Osteoblast (primary cell): ENCODE data around the gene INPP4B. TPM values are rescaled to one million over a fixed set of nuclear protein-coding genes. Genes with fewer than 3 reads are reported as not detected.

Experiments used
- DNase-seq: peaks from one replicate; pipeline ENCODE4 v3.0.0; 2011; ENCODE audit warnings: low spot score, mixed read lengths; ENCODE audit not compliant: insufficient read length; ENCODE audit errors: missing footprints
- H2AFZ ChIP-seq: 2 replicates; pipeline ENCODE4 v1.6.0; 2011; ENCODE audit warnings: mild to moderate bottlenecking, low read length
- H3K27ac ChIP-seq: 2 replicates; pipeline ENCODE4 v1.5.1; 2011; ENCODE audit warnings: mild to moderate bottlenecking, low read depth, low read length, moderate library complexity
- H3K27me3 ChIP-seq: 2 replicates; pipeline ENCODE4 v1.6.0; 2012; ENCODE audit warnings: mild to moderate bottlenecking, control low read depth, inconsistent platforms, low read length, moderate library complexity; ENCODE audit not compliant: insufficient read depth
- H3K36me3 ChIP-seq: 2 replicates; pipeline ENCODE4 v1.5.1; 2011; ENCODE audit warnings: mild to moderate bottlenecking, low read length, control low read depth, moderate library complexity; ENCODE audit not compliant: insufficient read depth
- H3K4me1 ChIP-seq: 2 replicates; pipeline ENCODE4 v1.5.1; 2011; ENCODE audit warnings: mild to moderate bottlenecking, low read length, control low read depth, moderate library complexity; ENCODE audit not compliant: insufficient read depth
- H3K4me2 ChIP-seq: 2 replicates; pipeline ENCODE4 v1.6.0; 2011; ENCODE audit warnings: mild to moderate bottlenecking, low read length; ENCODE audit not compliant: insufficient read depth
- H3K4me3 ChIP-seq: fragments of 200-600 bp; sonication (generic); 3 replicates; pipeline ENCODE4 v1.5.1; 2012; ENCODE audit warnings: mild to moderate bottlenecking, low read length, inconsistent platforms; ENCODE audit not compliant: insufficient read depth
- H3K79me2 ChIP-seq: 2 replicates; pipeline ENCODE4 v1.6.0; 2012; ENCODE audit warnings: mild to moderate bottlenecking, low read length, control low read depth, inconsistent platforms; ENCODE audit not compliant: insufficient read depth
- H3K9me3 ChIP-seq: 2 replicates; pipeline ENCODE4 v1.5.1; 2011; ENCODE audit warnings: low read depth, low read length, control low read depth
- H4K20me1 ChIP-seq: 2 replicates; pipeline ENCODE4 v1.6.0; 2012; ENCODE audit warnings: mild to moderate bottlenecking, low read length, control low read depth; ENCODE audit not compliant: insufficient read depth
- total RNA-seq: library from RNA; depleted of rRNA; stranded (reverse); fragments of >200 nt; gene quantifications from 2 replicates; pipeline ENCODE4 v1.2.3, GENCODE V29; 2012
- TF ChIP-seq, protein P1 (sequence below): IDR thresholded peaks from 2 replicates; pipeline ENCODE4 v1.5.1; 2011; ENCODE audit warnings: mild to moderate bottlenecking, low read depth, low read length, moderate library complexity; ENCODE audit errors: extremely low read depth

Gene INPP4B
- total RNA-seq, 1 donor = 11.6 TPM

DNA sequence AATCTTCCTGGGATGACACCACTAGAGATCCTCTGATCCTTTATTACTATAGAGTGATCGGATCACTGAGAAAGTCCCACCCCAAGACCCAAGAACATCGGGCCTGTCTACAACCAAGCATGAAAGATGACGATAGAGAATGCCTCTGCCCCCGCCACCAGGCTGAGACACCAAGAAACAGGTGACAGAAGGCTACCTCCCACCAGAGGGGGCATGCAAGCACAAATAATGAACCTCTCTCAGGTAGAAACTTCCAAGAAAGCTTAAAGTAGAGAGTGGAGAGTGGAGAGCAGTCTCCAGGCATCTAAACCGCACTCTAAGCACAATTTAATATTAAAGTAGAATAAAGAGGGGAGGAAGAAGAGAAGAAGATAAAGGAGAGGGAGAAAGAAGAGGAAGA lies 402.6 kb downstream of the INPP4B start:
- Histone ChIP-seq H2AFZ (no peak overlapping the region), H3K4me2 (no peak overlapping the region), H3K79me2 (no peaks in the 10 kb centered on the region), H3K9me3 (no peaks in the 10 kb centered on the region), H3K27ac (no peak overlapping the region), H3K27me3 (no peaks in the 10 kb centered on the region), H4K20me1 (no peaks in the 10 kb centered on the region), H3K4me3 (no peak overlapping the region), H3K36me3 (no peaks in the 10 kb centered on the region), H3K4me1 (no peaks in the 10 kb centered on the region)
- no peak for DNase-seq
- TF ChIP-seq, protein P1, sequence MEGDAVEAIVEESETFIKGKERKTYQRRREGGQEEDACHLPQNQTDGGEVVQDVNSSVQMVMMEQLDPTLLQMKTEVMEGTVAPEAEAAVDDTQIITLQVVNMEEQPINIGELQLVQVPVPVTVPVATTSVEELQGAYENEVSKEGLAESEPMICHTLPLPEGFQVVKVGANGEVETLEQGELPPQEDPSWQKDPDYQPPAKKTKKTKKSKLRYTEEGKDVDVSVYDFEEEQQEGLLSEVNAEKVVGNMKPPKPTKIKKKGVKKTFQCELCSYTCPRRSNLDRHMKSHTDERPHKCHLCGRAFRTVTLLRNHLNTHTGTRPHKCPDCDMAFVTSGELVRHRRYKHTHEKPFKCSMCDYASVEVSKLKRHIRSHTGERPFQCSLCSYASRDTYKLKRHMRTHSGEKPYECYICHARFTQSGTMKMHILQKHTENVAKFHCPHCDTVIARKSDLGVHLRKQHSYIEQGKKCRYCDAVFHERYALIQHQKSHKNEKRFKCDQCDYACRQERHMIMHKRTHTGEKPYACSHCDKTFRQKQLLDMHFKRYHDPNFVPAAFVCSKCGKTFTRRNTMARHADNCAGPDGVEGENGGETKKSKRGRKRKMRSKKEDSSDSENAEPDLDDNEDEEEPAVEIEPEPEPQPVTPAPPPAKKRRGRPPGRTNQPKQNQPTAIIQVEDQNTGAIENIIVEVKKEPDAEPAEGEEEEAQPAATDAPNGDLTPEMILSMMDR = no peak

DNA sequence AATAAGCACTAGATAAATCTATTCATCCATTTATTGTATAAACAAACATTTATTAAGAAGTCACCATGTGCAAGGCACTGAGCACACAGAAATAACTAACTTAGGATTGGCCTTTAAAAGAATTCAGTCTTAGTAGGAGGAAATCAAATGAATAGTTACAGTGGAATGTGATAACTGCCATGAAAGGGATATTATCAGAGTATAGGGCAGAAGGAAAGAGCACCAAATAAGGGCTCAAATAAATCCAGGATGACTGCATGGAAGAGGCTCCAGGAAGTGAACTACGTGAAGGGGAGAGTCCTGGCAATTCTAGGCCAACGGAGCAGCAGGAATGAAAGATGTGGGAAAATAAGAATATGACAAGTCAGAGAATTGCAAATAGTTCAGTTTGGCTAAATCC lies 406.0 kb downstream of the INPP4B start:
- TF ChIP-seq, protein P1 = no peak
- H3K36me3 ChIP-seq = no peaks in the 10 kb centered on the region
- H3K4me1 ChIP-seq = no peaks in the 10 kb centered on the region
- H3K9me3 ChIP-seq = no peaks in the 10 kb centered on the region
- no peak overlapping the region for H3K4me2 ChIP-seq
- no peak overlapping the region for H3K4me3 ChIP-seq
- DNase-seq = no peak
- no peaks in the 10 kb centered on the region for H3K27me3 ChIP-seq
- no peak overlapping the region for H2AFZ ChIP-seq
- no peaks in the 10 kb centered on the region for H4K20me1 ChIP-seq
- H3K27ac ChIP-seq = no peak overlapping the region
- H3K79me2 ChIP-seq = no peaks in the 10 kb centered on the region

DNA sequence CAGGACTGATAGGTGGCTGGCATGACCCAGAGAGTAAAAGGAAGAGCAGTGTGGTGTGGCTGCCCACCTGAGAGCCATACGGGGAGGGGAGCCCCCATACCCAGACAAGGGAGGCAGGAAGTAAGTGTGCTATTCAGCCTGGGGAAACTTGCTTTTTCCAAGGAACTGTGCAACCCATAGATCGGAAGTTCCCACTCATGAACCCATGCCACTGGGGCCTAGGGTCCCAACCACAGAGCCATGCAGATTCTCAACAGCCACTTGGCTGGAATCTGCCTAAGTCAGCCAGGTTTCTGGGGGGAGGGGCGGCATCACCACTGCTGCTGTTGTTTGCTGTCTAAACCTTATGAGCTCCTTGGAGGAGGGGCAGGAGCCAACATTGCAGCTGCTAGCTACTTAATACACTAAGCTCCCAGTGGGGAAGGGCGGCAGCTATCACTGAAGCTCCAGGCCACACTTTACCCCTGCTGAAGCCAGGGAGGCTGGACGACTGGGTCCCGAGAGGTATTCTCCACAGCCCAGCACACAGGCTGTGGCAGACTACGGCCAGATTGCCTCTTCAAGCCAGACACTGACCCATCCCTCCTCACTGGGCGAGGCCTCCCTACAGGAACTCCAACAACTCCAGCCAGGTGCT lies 410.4 kb downstream of the INPP4B start:
- no peak for DNase-seq

GRCh38 chr4:142434519-142435224 lies 411.4 kb downstream of the INPP4B start:
- H3K36me3 ChIP-seq = no peaks in the 10 kb centered on the region
- H2AFZ ChIP-seq = no peak overlapping the region
- TF ChIP-seq, protein P1 = no peak
- H3K4me1 ChIP-seq = no peaks in the 10 kb centered on the region
- H3K79me2 ChIP-seq = no peaks in the 10 kb centered on the region
- no peaks in the 10 kb centered on the region for H4K20me1 ChIP-seq
- no peaks in the 10 kb centered on the region for H3K9me3 ChIP-seq
- no peak overlapping the region for H3K4me3 ChIP-seq
- no peaks in the 10 kb centered on the region for H3K27me3 ChIP-seq
- H3K4me2 ChIP-seq = no peak overlapping the region
- DNase-seq = peak; percentile 31
- no peak overlapping the region for H3K27ac ChIP-seq

More for the DNA sequence above, 410.4 kb downstream of the INPP4B start:
- Histone ChIP-seq H2AFZ (peak overlapping the region; percentile 18), H3K4me3 (no peak overlapping the region), H3K4me1 (no peaks in the 10 kb centered on the region), H3K9me3 (no peaks in the 10 kb centered on the region), H3K27me3 (no peaks in the 10 kb centered on the region), H3K79me2 (no peaks in the 10 kb centered on the region), H3K36me3 (no peaks in the 10 kb centered on the region), H4K20me1 (no peaks in the 10 kb centered on the region), H3K27ac (no peak overlapping the region), H3K4me2 (no peak overlapping the region)
- TF ChIP-seq, protein P1 = no peak
